Measurements from ENCODE around the gene ALMS1. TPM values are rescaled to one million over a fixed set of nuclear protein-coding genes. Genes with fewer than 3 reads are reported as not detected.
"Not testable (repeated sequence)": the region's sequence is repeated elsewhere in the genome, so short reads cannot be mapped to it uniquely, and the experiment has no call there.

Gene ALMS1
- total RNA-seq, 1 donor from 2014 or later = 21.5 TPM

- DNase-seq (ENCODE audit: low spot score) = no peak
Observed at GRCh38 chr2:73404409-73404808, 18.8 kb downstream of the ALMS1 start.

- no peak for DNase-seq (ENCODE audit: low spot score)
Observed at GRCh38 chr2:73406996-73407395, 21.4 kb downstream of the ALMS1 start.

GRCh38 chr2:73408198-73408597 is 22.6 kb downstream of the ALMS1 start:
- DNase-seq (ENCODE audit: low spot score) = no peak

GRCh38 chr2:73414696-73415095 is 29.1 kb downstream of the ALMS1 start:
- DNase-seq (ENCODE audit: low spot score) = no peak

- DNase-seq (ENCODE audit: low spot score) = no peak
Observed at GRCh38 chr2:73415906-73416305, 30.3 kb downstream of the ALMS1 start.

- peak; percentile 43 for DNase-seq (ENCODE audit: low spot score)
Observed at GRCh38 chr2:73418343-73418742, 32.7 kb downstream of the ALMS1 start.

- no peak for DNase-seq (ENCODE audit: low spot score)
Observed at GRCh38 chr2:73423913-73424312, 38.3 kb downstream of the ALMS1 start.

- DNase-seq (ENCODE audit: low spot score) = no peak
Observed at GRCh38 chr2:73426176-73426575, 40.5 kb downstream of the ALMS1 start.

GRCh38 chr2:73436019-73436418 is 50.4 kb downstream of the ALMS1 start:
- DNase-seq (ENCODE audit: low spot score) = no peak

GRCh38 chr2:73444202-73444601 is 58.6 kb downstream of the ALMS1 start:
- no peak for DNase-seq (ENCODE audit: low spot score)

- DNase-seq (ENCODE audit: low spot score) = no peak
Observed at GRCh38 chr2:73448856-73449255, 63.2 kb downstream of the ALMS1 start.

GRCh38 chr2:73449404-73449803 is 63.8 kb downstream of the ALMS1 start:
- DNase-seq (ENCODE audit: low spot score) = no peak

GRCh38 chr2:73451263-73451972 is 65.8 kb downstream of the ALMS1 start:
- no peak for DNase-seq (ENCODE audit: low spot score)

GRCh38 chr2:73457982-73458381 is 72.3 kb downstream of the ALMS1 start:
- DNase-seq (ENCODE audit: low spot score) = no peak

GRCh38 chr2:73462388-73462787 is 76.8 kb downstream of the ALMS1 start:
- not testable (repeated sequence) for DNase-seq (ENCODE audit: low spot score)

- DNase-seq (ENCODE audit: low spot score) = no peak
Observed at GRCh38 chr2:73468376-73468775, 82.7 kb downstream of the ALMS1 start.

GRCh38 chr2:73483874-73484273 is 98.2 kb downstream of the ALMS1 start:
- DNase-seq (ENCODE audit: low spot score) = not testable (repeated sequence)

- no peak for DNase-seq (ENCODE audit: low spot score)
Observed at GRCh38 chr2:73487112-73487657, 101.5 kb downstream of the ALMS1 start.

GRCh38 chr2:73488079-73488478 is 102.4 kb downstream of the ALMS1 start:
- DNase-seq (ENCODE audit: low spot score) = no peak

GRCh38 chr2:73489053-73489452 is 103.4 kb downstream of the ALMS1 start:
- DNase-seq (ENCODE audit: low spot score) = no peak

GRCh38 chr2:73494031-73494430 is 108.4 kb downstream of the ALMS1 start:
- no peak for DNase-seq (ENCODE audit: low spot score)

GRCh38 chr2:73503992-73504570 is 118.4 kb downstream of the ALMS1 start:
- no peak for DNase-seq (ENCODE audit: low spot score)

GRCh38 chr2:73504850-73505249 is 119.2 kb downstream of the ALMS1 start:
- DNase-seq (ENCODE audit: low spot score) = not testable (repeated sequence)
